Activated naive CD8-positive, alpha-beta T cell treated with anti-CD3 and anti-CD28 coated beads for 36 hours (primary cell): ENCODE data around the gene STX2. TPM values are rescaled to one million over a fixed set of nuclear protein-coding genes. Genes with fewer than 3 reads are reported as not detected.
"Not testable (repeated sequence)": the region's sequence is repeated elsewhere in the genome, so short reads cannot be mapped to it uniquely, and the experiment has no call there.

ENCODE experiments used
- DNase-seq: peaks from one replicate; pipeline ENCODE4 v3.0.0; 2021
- H3K27ac Mint-ChIP-seq: one replicate; pipeline ENCODE4 v1.8.0; 2022; ENCODE audit warnings: mild to moderate bottlenecking, moderate library complexity, mixed read lengths
- H3K27me3 Mint-ChIP-seq: one replicate; pipeline ENCODE4 v1.8.0; 2022; ENCODE audit warnings: mild to moderate bottlenecking, mixed read lengths
- H3K36me3 Mint-ChIP-seq: one replicate; pipeline ENCODE4 v1.8.0; 2021; ENCODE audit warnings: mild to moderate bottlenecking, mixed read lengths
- H3K4me1 Mint-ChIP-seq: one replicate; pipeline ENCODE4 v1.8.0; 2021; ENCODE audit warnings: mixed read lengths
- H3K4me3 Mint-ChIP-seq: one replicate; pipeline ENCODE4 v1.8.0; 2022; ENCODE audit warnings: mild to moderate bottlenecking, moderate library complexity, mixed read lengths
- H3K9me3 Mint-ChIP-seq: one replicate; pipeline ENCODE4 v1.8.0; 2022; ENCODE audit warnings: mixed read lengths
- total RNA-seq, 2 experiments: library from RNA; stranded (reverse); gene quantifications; one replicate each; pipeline ENCODE4 v1.2.3, GENCODE V29; 2021

STX2 gene
- total RNA-seq, 2 experiments from 2014 or later: 13.8 to 14.0 TPM

- peaks cover 3% of the 10 kb centered on the region for H3K4me1 Mint-ChIP-seq
- no peaks in the 10 kb centered on the region for H3K9me3 Mint-ChIP-seq
- H3K27ac Mint-ChIP-seq: no peak overlapping the region
- no peak for DNase-seq
- no peak overlapping the region for H3K4me3 Mint-ChIP-seq
- no peaks in the 10 kb centered on the region for H3K27me3 Mint-ChIP-seq
- H3K36me3 Mint-ChIP-seq: no peaks in the 10 kb centered on the region
Measured at GRCh38 chr12:130850418-130851021, 11.5 kb upstream of the STX2 start.

DNA sequence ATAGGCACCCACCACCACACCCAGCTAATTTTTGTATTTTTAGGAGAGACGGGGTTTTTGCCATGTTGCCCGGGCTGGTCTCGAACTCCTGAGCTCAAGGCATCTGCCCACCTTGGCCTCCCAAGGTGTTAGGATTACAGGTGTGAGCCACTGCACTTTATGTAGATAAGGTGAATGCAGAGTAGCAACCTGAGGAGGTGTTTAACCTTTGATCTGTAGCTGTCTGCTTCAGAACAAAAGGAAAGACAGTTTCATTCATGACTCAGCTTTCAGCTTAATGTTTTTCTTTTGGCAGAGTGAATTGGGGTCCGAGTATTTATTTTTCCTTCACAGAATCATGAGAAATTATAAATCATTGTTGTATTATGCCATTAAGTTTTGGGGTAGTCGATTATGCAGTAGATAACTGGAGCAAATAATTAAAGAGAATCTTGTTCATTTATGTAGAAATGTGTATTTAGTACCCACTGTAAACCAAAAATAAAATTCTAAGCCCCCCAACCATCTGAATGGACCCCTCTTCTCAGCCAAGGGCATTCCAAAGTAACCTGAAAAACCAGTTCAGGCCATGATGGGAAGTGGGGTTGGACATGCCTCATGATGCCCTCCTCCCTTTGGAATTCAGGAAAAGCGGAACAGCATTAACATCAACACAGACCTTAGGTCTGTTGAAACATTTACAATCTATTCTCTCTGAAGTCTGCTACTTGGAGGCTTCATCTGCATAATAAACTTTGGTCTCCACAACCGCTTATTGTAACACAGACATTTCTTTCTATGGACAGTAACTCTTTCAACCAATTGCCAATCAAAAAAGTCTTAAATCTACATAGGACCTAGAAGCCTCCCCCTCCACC lies 10.7 kb upstream of the STX2 start:
- H3K4me1 Mint-ChIP-seq: peaks cover 3% of the 10 kb centered on the region
- no peak overlapping the region for H3K27ac Mint-ChIP-seq

DNA sequence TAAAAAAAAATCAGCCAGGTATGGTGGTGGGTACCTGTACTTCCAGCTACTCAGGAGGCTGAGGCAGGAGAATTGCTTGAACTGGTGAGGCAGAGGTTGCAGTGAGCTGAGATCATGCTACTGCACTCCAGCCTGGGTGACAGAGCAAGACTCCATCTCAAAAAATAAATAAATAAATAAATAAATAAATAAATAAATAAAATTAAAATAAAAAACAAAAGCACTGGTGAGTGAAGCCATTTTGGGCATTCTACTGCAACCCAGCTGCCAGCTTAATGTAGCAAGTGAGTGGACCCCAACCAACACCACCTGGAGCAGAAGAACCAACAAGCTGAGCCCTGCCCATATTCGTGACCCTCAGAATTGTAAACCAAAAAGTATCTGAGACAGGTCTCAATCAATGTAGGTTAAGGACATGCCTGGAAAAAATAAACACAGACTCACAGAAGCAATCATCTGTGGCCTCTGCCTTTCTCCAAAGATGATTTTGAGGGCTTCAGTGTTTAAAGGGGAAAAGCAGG lies 9.8 kb upstream of the STX2 start:
- not testable (repeated sequence) for H3K4me1 Mint-ChIP-seq, H3K4me3 Mint-ChIP-seq, H3K27me3 Mint-ChIP-seq, H3K9me3 Mint-ChIP-seq, H3K27ac Mint-ChIP-seq, DNase-seq, H3K36me3 Mint-ChIP-seq

More for the DNA sequence above, 10.7 kb upstream of the STX2 start:
- no peaks in the 10 kb centered on the region for H3K36me3 Mint-ChIP-seq
- no peak overlapping the region for H3K4me3 Mint-ChIP-seq
- no peak for DNase-seq
- no peaks in the 10 kb centered on the region for H3K27me3 Mint-ChIP-seq
- no peaks in the 10 kb centered on the region for H3K9me3 Mint-ChIP-seq

- not testable (repeated sequence) for H3K9me3 Mint-ChIP-seq, H3K36me3 Mint-ChIP-seq, H3K27me3 Mint-ChIP-seq, H3K27ac Mint-ChIP-seq, DNase-seq, H3K4me3 Mint-ChIP-seq, H3K4me1 Mint-ChIP-seq
Measured at GRCh38 chr12:130848105-130848504, 9.1 kb upstream of the STX2 start.

GRCh38 chr12:130847112-130847511 lies 8.1 kb upstream of the STX2 start:
- DNase-seq: no peak

GRCh38 chr12:130846369-130846768 lies 7.3 kb upstream of the STX2 start:
- no peaks in the 10 kb centered on the region for H3K9me3 Mint-ChIP-seq
- H3K4me3 Mint-ChIP-seq: no peak overlapping the region
- H3K36me3 Mint-ChIP-seq: no peaks in the 10 kb centered on the region
- no peaks in the 10 kb centered on the region for H3K27me3 Mint-ChIP-seq
- DNase-seq: no peak
- no peak overlapping the region for H3K27ac Mint-ChIP-seq
- H3K4me1 Mint-ChIP-seq: peaks cover 3% of the 10 kb centered on the region

More at GRCh38 chr12:130847112-130847511, 8.1 kb upstream of the STX2 start:
- no peaks in the 10 kb centered on the region for H3K9me3 Mint-ChIP-seq
- H3K4me3 Mint-ChIP-seq: no peak overlapping the region
- peaks cover 3% of the 10 kb centered on the region for H3K4me1 Mint-ChIP-seq
- no peaks in the 10 kb centered on the region for H3K36me3 Mint-ChIP-seq
- no peaks in the 10 kb centered on the region for H3K27me3 Mint-ChIP-seq
- no peak overlapping the region for H3K27ac Mint-ChIP-seq

DNA sequence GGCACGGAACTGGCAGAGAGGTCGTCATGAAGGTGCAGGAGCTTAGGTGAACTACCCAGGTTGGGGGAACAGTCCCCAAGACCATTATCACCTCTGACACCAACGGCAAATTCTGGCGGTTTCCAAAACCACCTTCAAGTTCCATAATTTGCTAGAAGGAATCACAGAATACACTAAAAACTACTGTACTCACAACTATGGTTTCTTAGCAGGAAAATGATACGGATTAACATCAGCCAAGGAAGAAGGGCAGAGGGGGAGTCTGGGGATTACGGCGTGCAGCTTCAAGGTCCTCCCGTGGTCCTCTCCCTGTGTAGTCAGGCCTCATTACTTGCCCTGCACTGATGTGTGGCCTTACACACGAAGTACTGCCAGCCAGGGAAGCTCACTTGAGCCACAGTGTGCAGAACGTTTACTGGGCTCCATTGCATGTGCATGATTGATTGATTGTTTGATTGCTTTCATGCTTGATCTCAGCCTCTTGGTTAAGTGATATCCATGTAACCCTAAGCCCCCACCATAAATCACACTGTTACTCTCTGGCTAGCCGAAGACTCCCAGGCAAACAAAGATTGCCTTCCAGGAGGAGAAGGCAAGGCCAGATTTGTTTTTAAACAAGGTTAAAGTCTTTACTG lies 837 bp upstream of the STX2 start:
- H3K27me3 Mint-ChIP-seq: no peaks in the 10 kb centered on the region
- no peak for DNase-seq
- H3K4me1 Mint-ChIP-seq: peaks cover 23% of the 10 kb centered on the region
- peak overlapping the region; percentile 75 for H3K4me3 Mint-ChIP-seq
- no peaks in the 10 kb centered on the region for H3K9me3 Mint-ChIP-seq
- peaks cover 3% of the 10 kb centered on the region for H3K36me3 Mint-ChIP-seq
- H3K27ac Mint-ChIP-seq: peak overlapping the region; percentile 80

DNA sequence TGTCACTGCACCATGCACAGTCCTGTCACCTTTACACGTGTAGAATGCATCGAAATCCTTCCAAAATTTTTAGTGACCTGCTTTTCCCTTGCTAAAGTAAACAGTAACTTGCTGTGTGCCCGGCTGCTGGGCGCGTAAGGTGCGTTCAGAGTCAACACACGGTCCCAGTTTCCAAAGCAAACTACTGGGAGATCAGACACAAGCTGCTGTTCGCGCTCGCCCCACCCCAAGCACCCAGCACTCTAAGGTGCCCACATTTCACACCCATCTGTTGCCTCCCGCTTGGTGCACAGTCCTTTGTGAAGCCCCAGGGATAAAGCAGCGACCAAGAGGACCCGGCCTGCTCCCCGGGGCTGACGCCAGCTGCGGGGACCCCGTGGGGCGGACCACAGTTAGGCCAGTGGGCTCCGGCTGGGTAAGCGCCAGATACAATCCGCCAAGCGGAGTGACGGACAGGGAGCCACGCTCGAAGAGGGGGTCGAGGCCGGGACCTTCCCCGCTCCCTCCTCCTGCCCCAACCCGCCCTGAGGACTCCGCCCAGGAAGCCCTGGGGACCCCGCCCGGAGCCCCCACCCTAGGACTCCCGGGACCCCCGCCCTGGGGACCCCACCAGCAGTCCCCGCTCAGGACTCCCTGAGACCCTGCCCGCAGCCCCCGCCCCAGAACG lies 633 bp downstream of the STX2 start:
- peak; percentile 37 for DNase-seq
- H3K4me1 Mint-ChIP-seq: peaks cover 24% of the 10 kb centered on the region
- no peaks in the 10 kb centered on the region for H3K9me3 Mint-ChIP-seq
- peak overlapping the region; percentile 39 for H3K27ac Mint-ChIP-seq
- peaks cover 3% of the 10 kb centered on the region for H3K36me3 Mint-ChIP-seq
- no peaks in the 10 kb centered on the region for H3K27me3 Mint-ChIP-seq
- H3K4me3 Mint-ChIP-seq: peak overlapping the region; percentile 85

DNA sequence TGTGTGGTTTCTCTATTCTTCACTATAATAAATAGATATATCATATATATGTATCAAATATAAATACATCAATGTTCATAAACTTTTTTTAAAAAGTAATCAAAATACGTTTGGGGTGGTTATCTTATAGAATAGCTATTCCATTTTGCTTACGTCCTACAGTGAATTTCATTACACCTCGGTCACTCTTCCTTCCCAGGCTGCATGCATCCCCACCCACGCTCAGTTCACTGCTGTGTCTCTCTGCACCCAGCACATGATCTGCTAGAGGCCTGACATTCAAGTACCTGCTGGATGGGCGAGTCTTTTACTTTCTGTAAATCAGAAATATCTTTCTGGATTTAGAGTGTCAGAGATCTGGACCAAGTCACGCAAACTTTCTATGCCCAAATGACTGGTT lies 3.6 kb downstream of the STX2 start:
- Mint-ChIP-seq H3K27me3 (no peaks in the 10 kb centered on the region), H3K36me3 (peaks cover 3% of the 10 kb centered on the region), H3K9me3 (no peaks in the 10 kb centered on the region), H3K4me3 (no peak overlapping the region), H3K4me1 (peaks cover 34% of the 10 kb centered on the region), H3K27ac (no peak overlapping the region)
- no peak for DNase-seq

DNA sequence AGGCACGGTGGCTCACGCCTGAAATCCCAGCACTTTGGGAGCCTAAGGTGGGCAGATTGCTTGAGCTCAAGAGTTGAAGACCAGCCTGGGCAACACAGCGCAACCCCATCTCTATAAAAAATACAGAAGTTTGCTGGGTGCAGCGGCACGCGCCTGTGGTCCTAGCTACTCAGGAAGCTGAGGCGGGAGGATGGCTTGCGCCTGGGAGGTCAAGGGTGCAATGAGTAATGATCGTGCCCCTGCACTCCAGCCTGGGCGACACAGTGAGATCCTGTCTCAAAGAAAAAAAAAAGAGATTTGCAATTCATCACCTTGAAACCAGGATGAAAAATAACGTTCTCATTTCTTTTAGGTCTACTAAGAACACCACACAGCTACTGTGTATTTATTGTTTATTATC lies 4.0 kb downstream of the STX2 start:
- Mint-ChIP-seq H3K27ac (no peak overlapping the region), H3K27me3 (no peaks in the 10 kb centered on the region), H3K4me1 (peaks cover 37% of the 10 kb centered on the region), H3K4me3 (no peak overlapping the region), H3K9me3 (no peaks in the 10 kb centered on the region), H3K36me3 (peaks cover 3% of the 10 kb centered on the region)
- no peak for DNase-seq

DNA sequence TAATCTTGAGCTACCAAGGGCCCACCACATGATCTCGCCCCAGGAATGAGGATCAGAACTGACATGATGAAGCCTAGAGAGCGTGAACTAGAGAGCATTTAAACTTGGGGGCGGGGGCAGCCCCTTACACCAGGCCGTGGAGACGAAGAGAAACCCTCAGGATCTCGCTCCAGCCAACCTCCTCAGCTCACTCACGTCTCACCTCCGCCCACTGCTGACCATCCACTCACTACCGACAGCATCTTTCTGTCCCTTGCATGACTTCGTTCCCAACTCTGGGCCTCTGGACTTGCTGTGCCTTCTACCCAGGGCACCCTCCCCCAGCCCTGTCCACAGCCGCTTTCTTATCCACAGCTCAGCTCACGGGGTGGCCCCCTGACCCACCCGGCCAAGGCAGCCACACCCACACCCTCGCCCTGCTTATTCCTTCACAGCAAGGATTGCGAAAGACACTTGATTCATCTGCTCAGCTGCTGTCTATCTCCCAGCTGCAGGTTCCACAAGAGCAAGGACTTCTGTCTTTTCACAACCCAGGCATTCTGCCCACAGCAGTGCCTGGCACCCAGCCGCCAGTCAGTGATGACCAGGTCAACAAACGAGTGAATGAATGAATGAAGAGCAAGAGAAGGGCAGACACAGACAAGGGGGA lies 6.4 kb downstream of the STX2 start:
- Mint-ChIP-seq H3K4me3 (no peak overlapping the region), H3K27ac (no peak overlapping the region), H3K9me3 (no peaks in the 10 kb centered on the region), H3K27me3 (no peaks in the 10 kb centered on the region), H3K4me1 (peaks cover 27% of the 10 kb centered on the region), H3K36me3 (peaks cover 3% of the 10 kb centered on the region)
- no peak for DNase-seq

GRCh38 chr12:130831876-130832405 lies 7.1 kb downstream of the STX2 start:
- DNase-seq: no peak
- H3K27ac Mint-ChIP-seq: no peak overlapping the region
- no peak overlapping the region for H3K4me3 Mint-ChIP-seq
- H3K9me3 Mint-ChIP-seq: no peaks in the 10 kb centered on the region
- H3K36me3 Mint-ChIP-seq: peaks cover 6% of the 10 kb centered on the region
- peaks cover 32% of the 10 kb centered on the region for H3K4me1 Mint-ChIP-seq
- no peaks in the 10 kb centered on the region for H3K27me3 Mint-ChIP-seq

- H3K9me3 Mint-ChIP-seq: no peaks in the 10 kb centered on the region
- peaks cover 7% of the 10 kb centered on the region for H3K36me3 Mint-ChIP-seq
- no peak for DNase-seq
- H3K27ac Mint-ChIP-seq: no peak overlapping the region
- H3K27me3 Mint-ChIP-seq: no peaks in the 10 kb centered on the region
- H3K4me1 Mint-ChIP-seq: peaks cover 28% of the 10 kb centered on the region
- no peak overlapping the region for H3K4me3 Mint-ChIP-seq
Measured at GRCh38 chr12:130831246-130831645, 7.8 kb downstream of the STX2 start.

- Mint-ChIP-seq H3K9me3 (no peaks in the 10 kb centered on the region), H3K27ac (no peak overlapping the region), H3K27me3 (no peaks in the 10 kb centered on the region), H3K4me3 (no peak overlapping the region), H3K36me3 (peaks cover 9% of the 10 kb centered on the region), H3K4me1 (peaks cover 35% of the 10 kb centered on the region)
- DNase-seq: no peak
Measured at GRCh38 chr12:130830246-130830551, 8.9 kb downstream of the STX2 start.
